GM19239 (cell line): Measurements from ENCODE around the gene MAGI2.
"Not testable (repeated sequence)": the region's sequence is repeated elsewhere in the genome, so short reads cannot be mapped to it uniquely, and the experiment has no call there.

ENCODE experiments used
- DNase-seq: peaks from one replicate; pipeline ENCODE4 v3.0.0; 2011; ENCODE audit warnings: low spot score; ENCODE audit not compliant: insufficient read length
- FAIRE-seq: peaks from 2 replicates; lab custom pipeline; 2011; peaks lifted over from hg19 to GRCh38; lab: Jason Lieb, UNC

Gene MAGI2

DNA sequence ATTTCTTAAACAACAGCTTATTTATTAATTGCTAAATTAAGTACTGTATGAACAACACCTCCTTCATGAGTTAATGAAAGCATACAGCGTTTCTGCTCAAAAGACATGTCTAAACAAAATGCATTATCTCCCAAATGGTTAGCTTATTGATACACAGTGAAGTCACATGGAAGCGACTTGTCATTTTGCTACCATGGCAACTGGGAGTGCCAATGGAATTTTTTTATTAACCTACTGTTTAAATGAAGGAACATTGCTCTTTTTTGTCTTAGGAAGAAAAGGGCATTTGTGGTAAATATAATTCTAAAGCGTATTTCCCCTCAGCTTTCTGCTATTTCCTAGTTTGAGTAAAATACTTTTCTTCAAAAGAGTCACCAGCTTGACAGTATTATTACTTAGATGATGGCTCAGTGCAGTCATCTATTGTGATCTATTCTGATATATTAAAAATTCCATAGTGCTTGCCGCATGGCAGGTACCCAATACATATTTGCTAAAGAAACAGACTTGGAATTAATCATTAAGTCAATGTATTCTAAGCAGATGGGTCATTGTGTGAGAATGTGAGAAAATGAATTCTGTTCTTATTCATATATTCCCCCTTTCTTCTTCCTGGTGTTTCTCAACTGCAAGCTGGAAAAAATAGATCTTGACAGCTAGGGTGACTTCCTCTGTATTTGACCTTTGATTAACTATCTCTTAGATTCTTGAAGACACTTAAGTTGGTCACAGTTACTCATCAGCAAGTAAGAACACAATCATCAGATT is 818.3 kb downstream of the MAGI2 start:
- FAIRE-seq (no peak), DNase-seq (no peak)

DNA sequence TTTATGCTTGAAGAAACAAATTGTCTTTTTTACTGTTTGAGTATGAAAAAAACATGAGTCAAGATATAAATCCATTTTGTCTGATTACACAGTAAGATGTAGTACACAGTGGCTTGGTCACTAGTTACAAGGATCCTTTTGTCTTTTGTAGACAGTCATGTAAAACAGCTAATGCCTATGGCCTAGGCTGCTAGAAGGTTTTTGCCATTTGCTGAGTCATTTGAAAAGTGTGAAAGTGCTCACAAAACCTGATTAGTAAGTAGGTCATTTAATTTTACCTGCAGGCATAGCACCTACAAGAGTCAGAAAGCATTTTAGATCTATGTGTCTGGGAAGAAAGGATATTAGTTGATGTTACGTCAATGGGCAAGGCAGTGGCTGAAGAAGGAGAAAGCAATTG is 819.4 kb downstream of the MAGI2 start:
- no peak for FAIRE-seq
- DNase-seq, result no peak

DNA sequence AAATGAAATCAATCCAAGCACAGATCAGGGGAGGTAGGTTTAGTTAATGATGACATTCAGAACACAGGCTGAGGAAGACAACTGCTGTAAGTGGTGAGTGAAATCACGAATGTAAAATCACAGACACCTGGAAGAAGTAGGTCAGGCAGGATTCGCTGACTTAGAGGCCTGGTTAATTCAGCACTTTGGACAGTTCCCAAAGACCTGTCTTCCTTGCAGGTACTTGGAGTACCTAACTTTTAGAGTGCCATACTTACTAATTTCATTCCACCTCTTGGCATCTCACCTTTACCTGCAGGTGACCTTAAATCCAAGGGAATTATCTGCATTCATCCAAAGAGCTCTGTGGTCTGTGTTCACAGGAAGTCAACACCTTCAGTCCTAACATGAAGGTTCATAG is 832.5 kb downstream of the MAGI2 start:
- DNase-seq (no peak), FAIRE-seq (no peak)

DNA sequence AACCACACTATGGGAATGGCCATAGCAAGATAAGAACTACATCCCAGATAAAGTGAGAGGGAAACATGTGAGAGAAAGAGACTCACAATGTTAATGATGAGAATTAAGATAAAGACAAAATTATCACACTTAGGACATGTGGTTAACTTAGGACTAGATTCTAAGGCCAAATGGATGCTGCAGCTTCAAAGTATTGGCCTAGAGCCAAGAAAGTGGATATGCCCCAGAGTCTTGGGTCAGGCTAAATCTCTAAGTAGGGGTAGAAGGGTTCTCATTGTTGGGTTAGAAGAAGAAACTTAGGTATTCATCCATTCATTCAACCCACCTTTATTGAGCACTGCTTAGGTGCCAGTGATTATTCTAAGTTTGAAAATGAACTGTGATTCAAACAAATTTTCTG is 836.9 kb downstream of the MAGI2 start:
- DNase-seq, result no peak
- no peak for FAIRE-seq

DNA sequence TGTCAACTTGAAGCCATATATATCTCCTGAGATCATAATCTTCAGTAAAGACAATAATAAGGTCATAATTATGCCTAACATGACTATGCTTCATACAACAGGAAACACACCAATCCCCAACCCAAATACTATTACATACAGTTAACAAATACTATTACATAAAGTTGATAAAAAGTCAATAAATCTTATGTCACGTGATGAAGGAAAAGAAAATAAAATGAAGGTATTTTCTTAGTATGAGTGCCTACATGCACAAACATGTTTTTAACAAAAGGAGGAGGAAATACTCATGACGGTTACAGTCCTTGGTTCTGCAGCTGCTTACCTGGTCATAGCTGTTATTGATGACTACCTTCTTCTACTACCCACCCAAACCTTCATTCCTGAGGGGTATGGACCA is 844.2 kb downstream of the MAGI2 start:
- FAIRE-seq, result no peak
- DNase-seq, result no peak

DNA sequence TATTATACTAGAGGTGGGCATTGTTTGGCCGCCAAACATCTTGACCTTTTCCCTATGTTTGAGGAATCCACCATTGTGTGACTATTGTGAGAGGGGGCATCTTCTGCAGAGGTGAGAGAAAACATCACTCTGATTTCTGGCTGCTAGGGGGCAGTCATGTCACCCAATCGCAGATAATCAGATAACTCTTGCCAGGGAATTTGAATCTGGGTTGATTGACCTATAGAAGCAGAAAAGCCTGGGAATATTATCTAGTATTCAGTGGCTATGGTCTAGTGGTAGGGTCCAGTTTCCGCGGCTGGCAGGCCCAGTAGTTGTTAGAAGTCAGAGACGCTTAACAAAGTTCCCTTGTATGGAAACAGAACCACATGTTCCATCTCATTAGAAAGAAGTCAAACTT is 846.4 kb downstream of the MAGI2 start:
- FAIRE-seq (no peak), DNase-seq (no peak)

DNA sequence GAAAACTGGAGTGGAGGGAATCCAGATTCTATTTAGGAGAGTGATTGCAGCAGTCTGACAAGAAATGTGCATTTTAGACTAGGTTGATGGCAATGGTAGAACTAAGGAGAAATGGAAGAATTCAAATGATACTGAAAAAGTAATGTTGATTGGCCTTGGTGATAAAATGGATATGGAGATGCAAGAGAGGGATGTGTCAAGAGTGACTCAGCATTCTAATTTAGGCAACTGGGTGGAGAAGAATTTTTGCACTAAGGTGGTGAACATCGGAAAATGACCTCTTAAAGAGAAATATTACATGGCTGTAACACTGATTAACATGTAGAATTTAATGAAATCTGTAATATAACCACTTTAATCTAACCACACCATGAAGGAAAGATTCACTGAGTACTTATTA is 848.3 kb downstream of the MAGI2 start:
- FAIRE-seq, result no peak
- DNase-seq, result no peak

DNA sequence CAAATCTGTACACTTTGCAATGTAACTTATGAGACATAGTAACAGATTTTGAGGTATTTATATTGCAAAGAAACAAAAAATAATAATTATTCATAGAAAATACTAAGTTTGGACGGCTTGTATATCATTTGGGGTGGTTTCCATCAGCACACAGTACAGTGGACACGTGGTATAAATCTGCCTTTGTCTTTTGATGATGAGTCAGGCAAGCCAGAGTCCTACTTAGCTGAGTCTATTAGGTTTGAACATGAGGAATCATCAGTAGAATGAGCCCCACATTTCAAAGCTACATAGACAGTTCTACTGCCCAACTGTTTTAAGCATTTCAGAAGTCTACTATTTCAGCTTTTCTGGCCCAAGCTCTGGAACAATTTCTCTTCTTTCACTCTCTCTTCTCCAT is 851.7 kb downstream of the MAGI2 start:
- no peak for DNase-seq
- FAIRE-seq, result no peak

DNA sequence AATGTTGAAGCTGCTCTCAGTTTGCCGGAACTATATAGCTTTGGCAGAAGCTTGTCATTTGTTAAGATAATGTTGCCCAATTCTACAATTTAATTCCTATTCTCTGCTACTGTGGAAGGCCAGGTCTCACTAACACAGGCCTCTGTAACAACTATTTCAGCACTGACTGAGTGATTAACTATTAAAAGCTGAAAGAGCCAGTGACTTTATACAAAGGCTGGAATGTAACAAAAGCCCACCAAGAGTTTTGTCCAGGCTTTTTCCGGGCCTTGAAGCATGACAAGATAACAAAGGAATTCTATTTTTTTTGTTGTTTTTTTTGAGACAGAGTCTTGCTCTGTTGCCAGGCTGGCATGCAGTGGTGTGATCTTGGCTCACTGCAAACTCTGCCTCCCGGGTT is 859.3 kb downstream of the MAGI2 start:
- FAIRE-seq (no peak), DNase-seq (no peak)

DNA sequence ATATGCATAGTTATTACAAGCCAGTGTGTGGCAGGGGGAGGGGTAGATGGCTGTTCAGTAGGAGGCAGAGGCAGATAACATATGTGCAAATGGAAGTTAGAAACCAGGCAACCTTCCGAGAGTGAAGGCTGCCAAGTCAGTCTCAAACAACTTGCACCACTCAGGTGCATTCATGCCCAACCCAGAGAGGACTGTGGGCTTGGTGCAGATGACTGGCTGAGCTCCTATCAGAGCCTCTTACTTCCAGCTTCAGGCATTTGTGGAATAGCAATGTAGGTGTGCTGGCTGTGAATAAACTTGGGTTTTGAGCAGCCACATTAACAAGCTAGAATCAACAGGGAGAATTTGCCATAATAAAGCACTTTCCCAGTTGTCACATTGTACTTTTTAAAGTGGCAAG is 865.1 kb downstream of the MAGI2 start:
- no peak for FAIRE-seq

DNA sequence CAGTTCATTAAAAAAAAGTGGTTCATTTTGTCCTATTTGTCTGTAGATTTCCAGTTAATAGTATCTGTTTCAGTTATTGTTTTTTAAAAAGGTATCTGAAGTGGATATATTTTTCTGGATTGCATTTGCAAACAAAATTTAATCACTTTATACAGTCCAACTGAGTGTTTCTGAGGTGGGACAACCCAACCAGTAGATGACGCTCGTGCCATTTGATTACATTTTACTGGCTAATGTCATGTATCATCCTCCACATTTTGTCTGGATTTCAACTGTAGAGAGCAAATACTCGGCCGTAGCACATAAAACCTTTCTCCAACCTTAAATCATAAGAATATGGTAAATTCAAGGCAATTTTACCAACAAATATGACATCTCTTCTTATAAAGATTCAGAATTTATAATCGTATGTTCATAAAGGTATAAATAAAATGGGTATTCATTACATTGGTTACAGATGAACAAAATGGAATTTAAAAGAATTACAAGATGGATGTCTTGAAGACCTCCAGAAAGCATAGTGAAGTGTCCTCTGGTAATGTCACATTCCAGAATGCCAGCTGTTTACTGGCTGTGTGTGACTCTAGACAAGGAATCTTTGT is 865.9 kb downstream of the MAGI2 start:
- FAIRE-seq (no peak), DNase-seq (no peak)

More for the DNA sequence above, 865.1 kb downstream of the MAGI2 start:
- DNase-seq, result no peak

DNA sequence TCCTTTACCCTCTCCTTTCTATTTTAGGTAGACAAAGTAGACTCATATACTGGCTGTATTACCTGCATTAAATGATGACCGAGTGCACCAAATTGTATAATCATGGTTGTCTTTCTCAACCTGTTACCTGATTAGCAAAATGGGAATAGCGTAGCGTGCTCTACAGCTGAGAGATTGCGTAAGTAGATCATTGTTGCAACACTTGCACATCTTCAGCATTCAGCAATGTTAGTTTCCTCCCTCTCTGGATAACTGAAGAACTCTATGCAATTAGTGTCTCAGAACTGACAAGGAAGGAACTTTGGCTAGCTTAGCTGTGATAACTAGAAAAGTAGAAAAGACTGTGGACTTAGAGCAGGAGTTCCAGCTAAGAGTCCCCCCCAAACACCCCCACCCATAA is 867.5 kb downstream of the MAGI2 start:
- DNase-seq, result no peak
- FAIRE-seq, result no peak

DNA sequence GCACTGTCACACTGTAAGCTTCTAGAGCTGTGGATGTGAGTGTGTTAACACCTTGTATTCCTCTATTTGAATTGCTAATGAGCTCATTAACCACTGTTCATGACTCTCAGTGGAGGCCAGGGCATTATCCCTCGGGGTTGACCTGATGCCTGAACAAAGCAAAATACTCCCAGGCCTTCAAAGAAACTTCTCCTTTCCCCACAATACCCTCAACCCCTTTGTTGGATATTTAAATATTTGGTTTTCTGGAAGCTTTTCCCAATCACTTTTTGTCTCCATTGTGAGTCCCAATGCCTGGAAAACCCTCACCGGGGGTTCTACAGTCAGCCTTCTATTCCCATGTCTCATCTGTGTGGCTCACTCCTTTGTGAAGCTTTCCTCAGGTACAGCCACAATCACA is 874.8 kb downstream of the MAGI2 start:
- DNase-seq, result no peak
- no peak for FAIRE-seq

DNA sequence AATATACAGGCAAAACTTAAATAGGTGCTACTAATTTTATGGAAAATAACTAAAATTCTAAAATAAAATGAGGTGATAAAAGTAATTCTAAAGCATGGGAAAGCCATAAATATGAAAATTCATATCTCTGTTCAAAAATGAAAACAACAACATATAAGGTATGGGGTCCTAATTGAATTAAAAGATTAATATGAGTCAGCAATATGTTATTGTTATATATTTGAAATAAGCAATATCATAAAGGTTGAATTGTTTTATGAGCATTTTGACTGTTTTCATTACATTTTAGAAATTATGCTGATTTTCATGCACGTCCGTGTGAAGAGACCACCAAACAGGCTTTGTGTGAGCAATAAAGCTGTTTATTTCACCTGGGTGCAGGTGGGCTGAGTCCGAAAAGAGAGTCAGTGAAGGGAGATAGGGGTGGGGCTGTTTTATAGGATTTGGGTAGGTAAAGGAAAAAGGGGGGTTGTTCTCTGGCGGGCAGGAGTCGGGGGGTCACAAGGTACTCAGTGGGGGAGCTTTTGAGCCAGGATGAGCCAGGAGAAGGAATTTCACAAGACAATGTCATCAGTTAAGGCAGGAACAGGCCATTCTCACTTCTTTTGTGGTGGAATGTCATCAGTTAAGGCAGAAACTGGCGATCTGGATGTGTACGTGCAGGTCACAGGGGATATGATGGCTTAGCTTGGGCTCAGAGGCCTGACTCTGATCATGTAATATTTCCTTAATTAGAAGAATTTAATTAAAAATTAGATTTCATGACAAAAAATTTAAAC is 876.1 kb downstream of the MAGI2 start:
- FAIRE-seq, DNase-seq: not testable (repeated sequence)

DNA sequence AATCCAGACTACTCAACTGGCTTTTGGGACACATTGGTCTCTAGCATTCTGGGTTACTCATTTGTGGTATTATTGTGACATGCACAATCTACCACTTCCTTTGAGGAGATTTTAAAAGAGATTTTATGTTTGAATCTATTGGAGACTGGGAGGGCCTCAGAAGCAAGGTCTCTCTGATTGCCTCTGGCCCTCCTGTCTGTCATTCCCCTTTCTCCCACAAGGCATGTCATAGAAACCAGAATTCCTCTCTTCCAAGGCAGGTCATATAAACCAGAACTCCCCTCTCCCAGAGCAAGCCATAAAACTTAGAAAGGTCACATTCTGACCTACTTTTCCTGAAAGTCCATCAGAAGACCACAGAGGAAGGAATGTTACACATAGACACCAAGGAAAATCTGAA is 877.2 kb downstream of the MAGI2 start:
- no peak for FAIRE-seq
- DNase-seq, result no peak

DNA sequence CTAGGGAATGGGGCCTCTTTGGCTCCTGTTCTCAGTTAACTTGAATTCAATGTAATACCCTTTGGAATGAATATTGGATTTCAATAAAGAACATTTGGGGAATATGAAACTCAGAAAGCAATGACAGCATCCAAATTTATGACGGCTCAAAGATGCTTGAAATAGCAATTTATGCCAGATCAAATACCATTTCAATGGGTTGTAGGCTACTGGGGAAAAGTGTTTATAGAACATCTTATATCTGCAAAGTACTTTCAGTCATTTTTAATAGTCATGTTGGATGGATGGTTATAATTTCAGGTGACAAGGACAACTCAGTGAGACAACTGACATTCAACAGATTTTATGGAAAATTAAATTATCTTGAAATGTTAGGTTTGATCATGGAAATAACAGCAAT is 882.2 kb downstream of the MAGI2 start:
- no peak for FAIRE-seq
- DNase-seq, result no peak

DNA sequence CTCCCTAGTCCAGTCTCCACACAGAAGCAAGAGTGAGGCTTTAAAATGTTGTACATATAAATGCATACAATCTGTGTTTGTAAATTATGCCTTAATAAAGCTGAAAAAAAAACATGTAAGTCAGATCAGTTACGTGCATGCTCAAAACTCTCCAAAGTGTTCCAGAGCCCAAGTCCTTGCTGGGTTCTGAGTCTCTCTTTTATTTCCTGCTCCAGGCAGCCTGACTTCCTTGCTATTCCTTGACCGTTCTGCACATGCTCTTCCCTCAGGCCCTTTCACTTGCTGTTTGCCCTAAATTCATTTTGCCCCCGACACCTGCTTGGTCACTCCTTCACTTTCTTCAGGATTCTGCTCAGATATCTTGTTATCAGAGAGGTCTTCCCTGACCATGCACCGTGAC is 884.8 kb downstream of the MAGI2 start:
- FAIRE-seq (no peak), DNase-seq (no peak)

DNA sequence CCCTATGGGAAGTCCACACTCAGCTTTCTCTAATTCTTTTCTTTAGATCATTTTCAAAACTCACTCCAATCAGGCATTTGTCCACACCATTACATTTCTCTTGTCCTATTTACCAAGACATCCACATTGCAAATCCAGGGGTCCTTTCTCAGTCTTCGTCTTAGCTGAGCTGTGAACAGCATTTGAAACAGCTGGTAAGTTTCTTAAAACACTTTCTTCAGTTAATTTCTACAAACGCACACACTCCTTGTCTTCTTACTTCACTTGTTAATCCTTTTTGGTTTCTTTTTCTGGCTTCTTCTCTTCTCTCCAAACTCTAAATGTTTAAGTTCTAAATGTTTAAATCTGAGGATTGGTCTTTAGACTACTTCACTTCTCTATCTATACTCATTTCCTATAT is 885.6 kb downstream of the MAGI2 start:
- no peak for DNase-seq
- no peak for FAIRE-seq

DNA sequence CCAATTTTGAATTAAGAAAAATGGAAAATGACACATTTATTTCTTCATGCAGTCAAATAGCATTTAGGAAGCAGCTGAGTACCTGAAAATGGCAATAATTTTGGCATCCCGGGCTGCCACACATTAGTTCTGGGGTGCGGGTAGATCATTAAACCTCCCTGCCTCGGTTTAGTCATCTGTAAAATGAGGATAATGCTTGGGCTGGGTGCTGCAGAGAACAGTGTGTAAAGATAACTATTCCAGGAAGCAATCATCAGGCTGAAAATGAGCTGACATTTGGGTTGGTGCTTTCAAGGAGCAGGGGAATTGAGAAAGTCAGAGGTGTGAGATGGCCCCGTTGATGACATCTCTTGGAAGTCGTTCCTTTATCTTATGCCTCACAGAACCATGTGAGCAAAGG is 887.7 kb downstream of the MAGI2 start:
- FAIRE-seq (no peak), DNase-seq (no peak)

DNA sequence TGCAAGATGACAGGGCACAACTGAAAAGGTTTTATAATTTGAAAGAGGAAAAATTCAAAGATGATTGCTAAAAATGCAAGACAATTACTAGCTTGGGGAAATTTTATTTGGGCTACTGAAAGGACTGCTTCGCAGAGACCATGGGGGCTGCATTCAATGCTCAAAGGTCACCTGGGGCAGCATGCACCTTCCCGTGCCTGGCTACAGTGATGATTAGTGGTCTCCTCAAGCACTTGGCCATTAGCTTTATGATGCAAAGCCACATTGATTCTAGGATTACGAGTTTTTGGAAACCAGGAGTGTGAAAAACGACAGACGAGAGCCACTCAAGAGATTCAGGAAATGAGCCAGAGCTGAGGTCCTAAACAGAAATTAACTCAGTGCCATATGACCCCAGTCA is 890.3 kb downstream of the MAGI2 start:
- no peak for DNase-seq
- FAIRE-seq, result no peak

DNA sequence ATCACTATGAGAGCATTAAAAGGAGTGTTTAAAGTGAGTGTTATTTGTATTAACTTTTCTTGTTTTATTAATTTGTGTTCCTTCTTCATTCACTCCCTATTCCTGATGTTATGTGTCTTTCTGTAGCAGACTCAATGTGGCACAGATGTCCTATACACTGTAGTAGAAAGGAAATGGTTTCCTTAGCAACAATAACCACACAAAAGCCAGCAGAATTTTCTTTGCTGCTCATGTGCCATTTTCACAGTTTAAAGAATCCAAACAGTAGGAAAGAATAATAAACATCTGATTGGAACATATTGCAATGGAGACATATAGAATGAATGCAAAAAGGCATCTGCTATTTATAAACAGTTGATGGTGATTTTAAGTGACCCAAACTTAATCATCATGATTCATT is 891.3 kb downstream of the MAGI2 start:
- DNase-seq (no peak), FAIRE-seq (no peak)
